Inferior parietal cortex (tissue), 1 donor: ENCODE data around the gene UBASH3A.
A peak's percentile ranks its signal among the peaks of the same experiment; 100 is the strongest.

Experiments
- DNase-seq: peaks from one replicate; pipeline ENCODE4 v3.0.0-alpha.2; 2016; ENCODE audit errors: extremely low spot score

Gene UBASH3A

GRCh38 chr21:42411197-42411869 is 7.6 kb downstream of the UBASH3A start:
- no peak for DNase-seq

GRCh38 chr21:42411891-42412635 is 8.4 kb downstream of the UBASH3A start:
- no peak for DNase-seq

DNA sequence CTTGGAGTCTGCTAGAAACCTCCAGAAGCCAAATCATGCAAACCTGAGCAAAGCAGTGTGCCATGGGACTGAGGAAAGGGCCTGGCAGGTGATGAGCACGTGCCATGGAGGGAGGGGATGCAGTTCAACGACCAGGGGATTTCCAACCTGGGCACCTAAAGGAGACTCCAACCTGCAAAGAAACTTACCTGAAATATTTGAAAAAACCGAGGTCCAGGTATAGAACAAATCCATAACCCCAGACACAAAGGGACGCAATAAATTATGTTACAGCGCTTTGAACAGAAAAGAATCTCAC is 8.9 kb downstream of the UBASH3A start:
- DNase-seq, result no peak

GRCh38 chr21:42413093-42413492 is 9.4 kb downstream of the UBASH3A start:
- DNase-seq, result no peak

GRCh38 chr21:42413500-42413899 is 9.8 kb downstream of the UBASH3A start:
- DNase-seq, result no peak

DNA sequence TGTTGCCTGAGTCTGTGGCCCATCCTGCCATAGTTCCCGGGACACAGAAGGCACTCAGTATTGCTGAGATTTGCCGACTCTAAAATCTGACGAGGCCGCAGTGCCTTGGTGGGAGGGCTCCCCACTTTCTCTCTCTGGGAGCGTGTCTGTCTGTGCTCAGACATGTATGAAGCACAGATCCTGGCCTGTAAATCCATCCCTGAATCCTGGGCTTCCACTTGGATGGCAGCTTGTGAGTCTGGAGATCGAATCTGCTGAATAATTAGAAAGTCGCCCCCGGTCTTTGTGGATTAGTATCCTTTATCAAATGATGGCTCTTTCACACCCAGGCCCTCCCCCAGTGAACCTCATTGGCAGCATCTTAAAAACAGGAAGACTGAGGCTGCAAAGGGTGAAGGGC is 10.4 kb downstream of the UBASH3A start:
- DNase-seq, result no peak

- DNase-seq, result no peak
These were observed 10.8 kb downstream of the UBASH3A start for GRCh38 chr21:42414553-42414927.

GRCh38 chr21:42414928-42415769 is 11.4 kb downstream of the UBASH3A start:
- DNase-seq, result peak; percentile 19

- DNase-seq, result no peak
These were observed 13.8 kb downstream of the UBASH3A start for GRCh38 chr21:42417533-42417932.

DNA sequence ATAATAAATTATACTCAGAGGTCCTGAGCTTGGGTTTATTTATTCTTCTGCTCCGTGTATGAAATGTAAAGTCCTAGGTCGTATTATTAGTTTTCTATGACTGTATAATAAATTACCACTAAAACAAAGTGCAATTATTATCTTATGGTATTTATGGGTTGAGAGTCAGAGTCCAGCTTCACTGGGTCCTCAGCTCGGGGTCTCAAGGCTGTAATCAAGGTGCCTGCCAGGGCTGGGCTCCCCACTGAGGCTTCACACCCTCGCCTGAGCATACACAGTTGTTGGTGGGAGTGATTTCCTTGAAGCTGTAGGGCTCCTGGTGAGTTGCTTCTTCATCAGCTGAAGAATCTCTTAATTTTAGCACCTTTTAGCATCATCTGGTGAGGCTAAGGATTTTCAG is 15.2 kb downstream of the UBASH3A start:
- no peak for DNase-seq

GRCh38 chr21:42419845-42420244 is 16.1 kb downstream of the UBASH3A start:
- no peak for DNase-seq

DNA sequence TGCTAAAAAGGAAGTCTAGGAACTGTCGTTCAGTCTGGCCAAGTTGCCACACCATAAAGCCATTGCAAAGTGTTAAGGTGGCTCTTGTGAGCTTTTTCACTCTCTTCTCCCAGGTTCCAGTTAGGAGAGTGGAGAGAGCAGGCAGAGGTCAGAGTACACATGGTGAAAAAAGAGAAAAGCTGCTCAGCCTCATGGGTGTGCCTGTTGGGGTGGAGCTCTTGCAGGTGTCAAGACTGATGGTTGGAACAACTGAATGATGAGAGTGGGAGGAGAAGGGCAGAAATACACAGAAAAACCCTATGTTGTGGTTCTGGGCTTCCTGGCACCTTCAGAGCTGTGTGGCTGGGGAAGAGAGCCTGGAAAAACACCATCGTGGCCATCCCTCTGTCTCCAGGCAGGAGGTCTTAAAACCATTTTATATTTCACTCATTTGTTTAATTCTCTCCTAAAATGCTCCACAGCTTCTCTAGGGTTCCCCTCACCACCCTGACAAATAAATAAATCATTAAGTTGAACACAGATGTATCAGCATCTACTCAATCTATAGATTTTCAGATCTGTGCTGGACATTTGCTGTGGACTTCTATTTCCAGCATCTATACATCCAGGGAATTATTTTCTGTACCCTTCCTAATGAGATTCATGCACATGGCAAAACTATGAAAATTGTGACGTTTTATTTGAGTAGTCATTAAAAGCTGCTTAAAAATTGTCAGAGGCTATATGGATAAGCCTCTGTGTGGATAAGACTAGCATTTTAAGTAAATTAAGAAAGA is 17.5 kb downstream of the UBASH3A start:
- no peak for DNase-seq

DNA sequence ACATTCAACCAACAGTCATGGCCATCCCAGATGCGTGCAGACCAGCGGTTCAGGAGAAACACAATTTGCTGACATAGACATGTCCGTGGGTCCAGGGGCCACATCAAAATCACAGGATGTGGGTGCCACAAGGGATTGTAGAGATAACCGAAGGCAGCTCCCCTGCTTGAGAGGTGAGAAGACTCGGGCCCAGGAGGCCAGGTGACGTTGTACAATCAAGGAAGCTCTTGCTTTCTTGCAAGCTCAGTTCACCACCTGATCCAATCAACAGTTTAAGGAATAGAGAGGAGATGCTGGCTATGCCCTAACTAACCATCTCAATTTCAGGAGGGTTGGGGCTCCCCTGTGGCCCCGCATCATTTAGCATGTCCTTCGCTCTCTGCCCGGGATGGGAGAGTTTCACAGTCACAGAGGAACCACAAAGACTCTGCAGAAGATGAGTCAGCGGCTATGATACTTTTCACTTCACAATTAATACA is 19.5 kb downstream of the UBASH3A start:
- DNase-seq, result no peak

GRCh38 chr21:42423685-42424084 is 20.0 kb downstream of the UBASH3A start:
- DNase-seq, result no peak

DNA sequence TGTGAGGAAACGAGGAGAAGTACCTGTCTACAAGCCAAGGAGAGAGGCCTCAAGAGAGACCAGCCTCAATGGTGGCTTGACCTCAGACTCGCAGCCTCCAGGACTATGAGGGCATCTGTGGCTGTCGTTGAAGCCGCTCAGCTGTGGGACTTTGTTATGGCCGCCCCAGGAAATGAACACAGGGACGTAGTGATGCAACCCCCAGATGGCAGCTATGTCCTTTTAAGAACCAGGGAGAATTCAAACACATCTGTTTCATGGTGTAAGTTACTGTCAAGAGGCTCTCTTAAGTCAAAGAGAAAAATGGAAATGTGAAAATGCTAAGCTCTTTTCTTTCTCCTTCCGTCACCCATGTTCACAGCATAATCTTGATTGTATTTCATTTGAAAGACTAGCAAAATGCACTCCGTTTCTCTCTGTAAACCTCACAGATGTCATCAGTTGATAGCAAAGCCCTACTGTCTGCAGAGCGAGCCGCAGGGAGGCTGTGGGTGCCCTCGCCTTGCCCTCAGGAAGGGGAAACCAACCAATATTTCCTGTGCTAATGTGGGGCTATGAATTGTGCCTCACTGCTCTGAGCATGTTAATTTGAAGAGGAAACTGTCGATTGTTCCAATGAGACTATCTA is 21.3 kb downstream of the UBASH3A start:
- no peak for DNase-seq

GRCh38 chr21:42425591-42425990 is 21.9 kb downstream of the UBASH3A start:
- no peak for DNase-seq

DNA sequence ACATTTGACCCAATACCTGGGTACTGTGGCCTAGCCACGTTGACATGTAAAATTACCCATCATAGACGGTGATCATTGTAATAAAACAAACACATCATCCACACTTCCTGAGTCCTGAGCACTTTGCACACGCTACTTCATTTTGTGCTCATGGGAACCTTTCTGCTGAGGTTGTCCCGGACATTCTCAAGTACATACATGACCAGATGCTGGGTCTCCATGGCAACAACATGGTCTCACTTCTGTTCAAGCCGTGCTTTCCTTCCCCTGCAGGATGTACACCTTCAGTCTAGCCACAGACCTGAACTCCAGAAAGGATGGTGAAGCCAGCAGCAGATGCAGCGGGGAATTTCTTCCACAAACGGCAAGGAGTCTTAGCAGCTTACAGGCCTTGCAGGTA is 22.7 kb downstream of the UBASH3A start:
- DNase-seq, result no peak

DNA sequence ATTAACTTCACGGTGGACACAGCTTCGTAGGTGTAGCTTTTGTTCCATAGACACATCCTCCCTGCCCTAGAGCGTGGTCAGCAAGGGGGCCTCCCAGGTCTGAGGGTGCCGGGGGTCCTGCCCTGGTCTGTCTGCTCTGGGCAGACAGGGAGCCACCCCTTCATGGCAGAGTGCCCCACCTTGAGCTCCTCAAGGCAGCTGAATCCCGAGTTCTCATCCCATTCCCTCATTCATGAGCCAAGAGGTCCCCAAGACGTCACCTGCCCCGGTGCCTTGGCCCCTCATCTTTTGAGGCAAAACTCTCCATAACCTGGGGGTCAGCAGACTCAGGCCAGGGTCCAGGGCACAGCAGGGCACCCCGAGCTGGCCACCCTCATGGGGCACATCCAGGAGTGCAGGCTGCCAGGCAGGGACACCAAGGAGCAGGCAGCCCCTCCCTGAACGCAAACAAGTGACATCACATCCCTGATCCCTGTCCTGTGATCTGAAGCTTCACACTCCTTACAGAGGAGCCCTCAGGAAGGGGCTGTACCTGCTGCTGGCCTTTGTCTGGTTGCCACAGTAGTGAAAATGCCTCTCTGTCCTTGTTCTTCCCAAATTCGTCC is 23.3 kb downstream of the UBASH3A start:
- no peak for DNase-seq

DNA sequence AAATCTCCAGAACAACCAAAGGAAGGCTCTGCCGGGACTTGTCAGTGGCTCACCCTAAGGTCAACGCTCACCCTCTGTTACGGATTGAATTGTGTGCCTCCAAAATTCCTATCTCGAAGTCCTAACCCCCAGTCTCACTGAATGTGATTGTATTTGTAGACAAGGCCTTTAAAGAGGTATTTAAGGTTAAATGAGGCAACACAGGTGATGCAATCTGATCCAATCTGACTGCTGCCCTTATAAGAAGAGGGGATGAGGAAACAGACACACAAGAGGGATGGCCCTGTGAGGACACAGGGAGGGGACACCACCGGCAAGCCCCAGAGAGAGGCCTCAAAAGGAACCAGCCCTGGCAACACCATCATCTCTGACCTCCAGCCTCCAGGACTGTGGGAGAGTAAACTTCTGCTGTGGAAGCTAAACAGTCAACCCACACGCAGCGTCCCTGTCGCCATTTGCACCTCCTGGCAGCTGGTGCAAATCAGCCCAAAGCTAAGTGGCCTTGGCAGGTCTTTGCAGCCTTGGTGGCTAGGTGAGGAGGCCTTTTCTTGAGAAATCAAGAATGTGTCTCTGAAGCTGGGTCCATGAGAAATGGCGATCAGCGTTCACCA is 24.2 kb downstream of the UBASH3A start:
- no peak for DNase-seq

DNA sequence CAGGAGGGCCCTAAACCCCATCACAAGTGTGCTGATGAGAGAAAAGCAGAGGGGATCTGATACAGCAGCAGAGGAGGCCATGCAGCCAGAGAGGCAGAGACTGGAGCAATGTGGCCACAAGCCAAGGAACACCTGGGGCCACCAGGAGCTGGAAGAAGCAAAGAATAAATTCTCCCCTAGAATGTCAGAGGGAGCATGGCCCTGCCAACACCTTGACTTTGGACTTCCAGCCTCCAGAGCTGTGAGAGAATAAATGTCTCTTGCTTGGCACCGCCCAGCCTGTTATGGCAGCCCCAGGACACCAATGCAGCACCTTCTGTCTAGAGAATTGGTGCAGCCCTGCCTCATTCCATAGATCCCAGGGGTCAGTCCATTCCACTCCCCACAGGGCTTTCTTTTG is 25.3 kb downstream of the UBASH3A start:
- DNase-seq, result no peak

- DNase-seq, result no peak
These were observed 26.2 kb downstream of the UBASH3A start for GRCh38 chr21:42429856-42430255.
